Ammon's horn (tissue), 1 donor: ENCODE results near the gene FAM83E.
"Not testable (repeated sequence)": the region's sequence is repeated elsewhere in the genome, so short reads cannot be mapped to it uniquely, and the experiment has no call there.

Experiments used
- DNase-seq: peaks from one replicate; pipeline ENCODE4 v3.0.0-alpha.2; 2016; ENCODE audit warnings: low spot score

Gene FAM83E

DNA sequence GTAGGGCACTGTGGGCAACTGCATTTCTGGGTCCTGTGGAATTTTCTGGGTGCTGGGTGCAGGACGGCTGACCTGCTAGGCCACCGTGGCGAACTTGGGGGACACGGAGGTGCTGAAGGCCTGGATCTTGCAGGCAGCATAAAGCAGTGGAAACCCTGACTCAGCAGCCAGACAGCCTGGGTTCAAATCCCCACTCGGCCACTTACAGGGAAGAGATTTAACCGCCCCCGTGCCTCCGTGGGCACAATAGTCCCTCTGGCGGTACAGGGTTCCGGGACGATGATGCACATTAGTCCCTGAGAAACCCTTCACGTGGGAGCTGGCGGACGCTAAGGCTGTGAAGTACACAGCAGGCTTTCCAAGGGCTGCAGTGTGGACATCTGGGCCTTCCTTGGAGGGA, 3.0 kb downstream of the FAM83E start:
- no peak for DNase-seq

DNA sequence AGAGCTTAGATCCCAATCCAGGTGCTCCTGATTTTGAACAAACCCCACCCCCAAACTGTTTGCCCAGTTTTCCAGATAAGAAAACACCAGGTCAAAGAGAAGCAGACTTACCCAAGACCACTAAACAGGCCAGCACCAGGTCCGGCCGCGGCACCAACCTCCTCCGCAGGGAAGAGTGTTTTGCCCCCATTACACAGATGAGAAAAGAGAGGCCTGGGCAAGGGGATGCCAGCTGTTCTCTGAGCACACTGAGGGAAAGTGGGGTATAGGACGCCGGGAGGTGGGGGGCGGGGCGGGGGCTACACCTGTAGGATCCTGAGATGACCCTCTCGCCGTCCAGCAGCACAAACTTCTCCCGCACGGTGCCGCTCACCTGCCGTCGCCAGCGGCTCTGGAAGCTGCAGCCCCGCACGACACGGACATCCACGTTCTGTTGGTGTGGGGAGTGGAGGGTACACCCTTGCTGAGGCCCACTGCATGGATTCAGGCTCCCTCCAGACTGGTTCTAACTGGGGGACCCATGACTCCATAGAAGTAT, 5.2 kb downstream of the FAM83E start:
- DNase-seq = no peak

DNA sequence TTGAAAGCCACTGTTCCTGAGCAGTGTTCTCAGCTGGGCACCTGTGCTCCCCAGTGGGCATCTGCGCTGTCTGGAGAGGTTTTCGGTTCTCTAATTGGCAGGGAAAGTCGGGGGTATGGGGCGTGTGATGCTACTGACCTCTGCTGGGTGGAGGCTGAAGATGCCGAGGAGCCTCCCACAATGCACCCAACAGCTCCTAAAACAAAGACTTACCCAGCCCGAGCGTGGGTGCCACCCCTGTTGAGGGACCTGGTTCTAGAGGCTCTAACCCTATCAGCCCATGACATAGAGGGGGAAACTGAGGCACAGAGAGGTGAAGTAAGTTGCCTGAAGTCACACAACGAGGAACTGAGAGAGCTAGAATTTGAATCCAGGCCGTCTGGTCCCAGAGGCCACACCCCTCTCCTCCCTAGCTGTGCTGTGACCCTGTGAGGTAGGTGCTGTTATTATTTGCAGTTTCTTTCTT, 6.0 kb downstream of the FAM83E start:
- peak; percentile 74 for DNase-seq

DNA sequence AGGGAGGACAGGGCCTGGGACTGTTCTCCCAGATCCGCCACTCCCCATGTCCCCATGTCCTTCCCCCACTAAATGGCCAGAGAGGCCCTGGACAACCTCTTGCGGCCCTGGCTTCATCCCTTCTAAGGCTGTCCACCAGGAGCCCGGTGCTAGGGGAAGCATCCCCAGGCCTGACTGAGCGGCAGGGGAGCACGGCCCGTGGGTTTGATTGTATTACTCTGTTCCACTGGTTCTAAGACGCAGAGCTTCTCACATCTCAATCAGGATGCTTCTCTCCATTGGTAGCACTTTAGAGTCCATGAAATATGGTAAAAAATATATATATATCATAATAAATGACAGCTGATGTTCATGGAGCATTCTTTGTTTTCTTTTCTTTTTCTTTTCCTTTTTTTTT, 7.5 kb downstream of the FAM83E start:
- no peak for DNase-seq

DNA sequence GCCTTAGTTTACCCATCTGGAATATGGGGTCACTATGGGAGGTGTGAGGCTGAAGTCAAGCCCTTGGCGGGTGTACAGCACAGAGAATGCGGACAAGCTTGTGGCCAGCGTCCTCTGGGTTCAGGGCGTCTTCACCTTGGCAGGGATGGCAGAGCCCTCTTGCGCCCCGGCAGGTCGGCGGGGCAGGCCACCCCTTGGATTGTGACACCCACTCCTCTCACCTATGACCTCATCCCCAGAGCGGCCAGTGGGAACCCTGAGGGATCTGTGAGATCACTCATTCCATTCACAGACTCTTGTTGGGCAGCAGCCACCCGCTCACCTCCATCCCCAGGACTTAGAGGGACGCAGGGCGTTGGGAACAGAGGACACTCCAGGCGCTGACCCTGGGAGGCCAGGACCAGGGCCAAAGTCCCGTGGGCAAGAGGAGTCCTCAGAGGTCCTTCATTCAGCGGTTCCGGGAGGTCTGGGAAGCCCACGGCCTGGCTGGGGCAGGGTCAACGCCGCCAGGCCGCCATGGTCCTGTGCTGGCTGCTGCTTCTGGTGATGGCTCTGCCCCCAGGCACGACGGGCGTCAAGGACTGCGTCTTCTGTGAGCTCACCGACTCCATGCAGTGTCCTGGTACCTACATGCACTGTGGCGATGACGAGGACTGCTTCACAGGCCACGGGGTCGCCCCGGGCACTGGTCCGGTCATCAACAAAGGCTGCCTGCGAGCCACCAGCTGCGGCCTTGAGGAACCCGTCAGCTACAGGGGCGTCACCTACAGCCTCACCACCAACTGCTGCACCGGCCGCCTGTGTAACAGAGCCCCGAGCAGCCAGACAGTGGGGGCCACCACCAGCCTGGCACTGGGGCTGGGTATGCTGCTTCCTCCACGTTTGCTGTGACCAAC, 8.2 kb downstream of the FAM83E start, which contains the start of gene SPACA4:
TSS of gene SPACA4 (plus strand) at position 280 of the 896 bp plus-strand sequence. CDS start at position 517, 237 bp downstream.
- no peak for DNase-seq

- no peak for DNase-seq
These were observed 11.0 kb downstream of the FAM83E start for GRCh38 chr19:48603850-48604249.

DNA sequence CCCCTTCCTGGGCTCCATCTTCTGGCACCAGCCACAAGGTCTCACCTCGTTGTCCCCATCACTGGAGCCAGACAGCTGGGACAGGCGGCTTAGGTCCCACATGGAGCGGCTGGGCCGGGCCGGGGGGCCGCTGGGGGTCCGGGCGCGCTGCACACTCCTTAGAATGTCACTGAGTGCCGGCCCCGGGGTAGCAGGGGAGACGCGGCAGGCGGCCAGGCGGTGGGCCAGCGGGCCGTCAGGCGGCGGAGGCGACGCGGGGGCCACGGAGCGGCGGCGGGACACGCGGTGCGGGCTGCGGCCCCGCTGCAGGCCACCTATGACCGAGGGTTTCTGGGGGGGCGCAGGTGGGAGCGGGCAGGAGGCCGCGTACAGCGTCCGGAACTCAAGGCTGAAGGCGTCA, 11.4 kb downstream of the FAM83E start:
- DNase-seq = no peak

GRCh38 chr19:48603001-48603400, 11.9 kb downstream of the FAM83E start:
- no peak for DNase-seq

- DNase-seq = no peak
These were observed 14.0 kb downstream of the FAM83E start for GRCh38 chr19:48600679-48601417.

DNA sequence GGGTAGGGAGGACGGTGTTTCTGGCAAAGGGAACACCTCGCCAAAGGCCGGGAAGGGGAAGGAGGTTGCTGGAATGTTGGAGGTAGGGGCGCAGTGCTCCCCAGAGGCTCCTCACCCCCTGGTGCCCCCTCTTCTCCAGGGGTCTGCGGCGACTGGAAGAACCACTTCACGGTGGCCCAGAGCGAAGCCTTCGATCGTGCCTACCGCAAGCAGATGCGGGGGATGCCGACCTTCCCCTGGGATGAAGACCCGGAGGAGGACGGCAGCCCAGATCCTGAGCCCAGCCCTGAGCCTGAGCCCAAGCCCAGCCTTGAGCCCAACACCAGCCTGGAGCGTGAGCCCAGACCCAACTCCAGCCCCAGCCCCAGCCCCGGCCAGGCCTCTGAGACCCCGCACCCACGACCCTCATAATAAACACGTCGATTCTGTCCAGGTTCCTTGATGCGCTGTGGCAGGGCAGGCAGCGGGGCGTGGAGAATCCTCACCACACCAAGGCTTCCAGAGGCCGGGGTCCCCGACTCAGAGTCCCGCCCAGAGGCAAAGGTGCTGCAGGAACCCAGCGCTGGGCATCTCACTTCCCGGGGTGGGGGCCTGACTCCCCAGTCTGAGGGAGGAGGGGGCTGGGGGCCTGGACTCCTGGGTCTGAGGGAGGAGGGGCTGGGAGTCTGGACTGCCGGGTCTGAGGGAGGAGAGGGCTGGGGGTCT, 15.7 kb downstream of the FAM83E start:
- DNase-seq = no peak

DNA sequence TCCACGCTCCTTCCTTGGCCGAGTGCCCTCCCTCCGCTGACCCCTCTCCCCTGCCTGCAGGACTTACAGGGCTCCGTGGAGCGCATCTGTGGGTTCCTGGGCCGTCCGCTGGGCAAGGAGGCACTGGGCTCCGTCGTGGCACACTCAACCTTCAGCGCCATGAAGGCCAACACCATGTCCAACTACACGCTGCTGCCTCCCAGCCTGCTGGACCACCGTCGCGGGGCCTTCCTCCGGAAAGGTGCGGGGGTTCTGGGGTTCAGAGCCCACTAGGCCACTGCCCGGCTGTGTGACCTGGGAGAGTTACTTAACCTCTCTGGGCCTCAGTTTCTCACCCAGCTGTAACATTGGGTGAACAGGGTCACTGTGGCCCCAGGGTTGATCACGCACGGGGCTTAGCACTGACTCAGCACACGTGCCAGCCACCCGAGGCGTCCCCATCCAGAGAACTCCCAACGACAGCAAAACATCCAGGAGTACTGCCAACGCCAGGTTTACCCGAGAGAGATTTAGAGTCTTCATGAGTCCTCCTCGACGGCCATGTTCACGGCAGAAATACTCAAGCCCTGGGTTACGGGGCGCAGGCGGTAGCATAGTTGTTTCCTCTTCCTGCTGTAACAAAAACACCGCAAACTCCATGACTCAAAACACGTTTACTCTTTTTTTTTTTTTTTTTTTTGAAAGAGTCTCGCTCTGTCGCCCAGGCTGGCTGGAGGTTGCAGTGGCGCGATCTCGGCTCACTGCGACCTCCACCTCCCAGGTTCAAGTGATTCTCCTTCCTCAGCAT, 18.0 kb downstream of the FAM83E start:
- DNase-seq = no peak

GRCh38 chr19:48596237-48596636, 18.6 kb downstream of the FAM83E start:
- DNase-seq = no peak

- no peak for DNase-seq
These were observed 19.0 kb downstream of the FAM83E start for GRCh38 chr19:48595833-48596232.

DNA sequence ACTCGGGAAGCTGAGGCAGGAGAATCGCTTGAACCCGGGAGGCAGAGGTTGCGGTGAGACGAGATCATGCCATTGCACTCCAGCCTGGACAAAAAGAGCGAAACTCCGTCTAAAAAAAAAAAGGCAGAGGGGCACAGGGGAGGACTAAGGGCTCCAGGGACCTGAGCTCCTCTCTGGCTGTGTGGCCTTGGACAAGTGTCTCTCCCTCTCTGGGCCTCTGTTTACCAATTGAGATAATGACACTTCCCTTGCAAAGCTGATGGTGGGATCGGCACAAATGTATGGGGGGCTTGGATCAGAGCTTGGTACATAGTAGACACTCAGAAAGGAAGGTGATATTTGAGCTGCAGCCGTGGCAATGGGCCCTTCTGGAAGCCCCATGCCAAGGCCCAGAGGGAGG, 19.7 kb downstream of the FAM83E start:
- DNase-seq = no peak

DNA sequence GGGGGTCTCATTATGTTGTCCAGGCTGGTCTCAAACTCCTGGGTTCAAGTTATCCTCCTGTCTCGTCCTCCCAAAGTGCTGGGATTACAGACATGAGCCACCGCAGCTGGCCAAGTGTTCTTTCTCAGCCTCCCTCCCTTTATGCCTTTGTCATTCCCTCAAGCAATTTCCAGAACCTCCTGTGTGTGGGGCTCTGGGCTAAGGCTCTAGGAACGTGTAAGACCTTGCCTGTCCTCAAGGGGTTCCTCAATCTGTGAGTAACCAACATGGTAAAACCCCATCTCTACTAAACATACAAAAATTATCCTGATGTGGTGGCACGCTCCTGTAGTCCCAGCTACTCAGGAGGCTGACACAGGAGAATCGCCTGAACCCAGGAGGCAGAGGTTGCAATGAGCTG, 23.9 kb downstream of the FAM83E start:
- no peak for DNase-seq

GRCh38 chr19:48588670-48589401, 26.0 kb downstream of the FAM83E start:
- peak; percentile 90 for DNase-seq

DNA sequence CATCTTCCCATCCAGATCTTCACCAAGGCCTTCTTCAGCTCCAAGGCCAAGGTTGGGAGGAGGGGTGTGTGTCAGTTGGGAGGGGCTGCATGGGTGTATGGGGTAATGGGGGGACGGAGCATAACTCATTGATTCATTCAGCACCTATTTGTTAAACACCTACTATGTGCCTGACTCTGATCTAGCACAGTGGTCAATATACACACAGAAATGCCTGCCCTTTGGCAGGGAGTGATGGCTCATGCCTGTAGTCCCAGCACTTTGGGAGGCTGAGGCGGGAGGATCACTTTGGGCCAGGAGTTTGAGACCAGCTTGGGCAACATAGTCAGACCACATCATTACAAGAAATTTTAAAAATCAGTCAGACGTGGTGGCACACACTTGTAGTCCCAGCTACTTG, 27.5 kb downstream of the FAM83E start:
- no peak for DNase-seq

DNA sequence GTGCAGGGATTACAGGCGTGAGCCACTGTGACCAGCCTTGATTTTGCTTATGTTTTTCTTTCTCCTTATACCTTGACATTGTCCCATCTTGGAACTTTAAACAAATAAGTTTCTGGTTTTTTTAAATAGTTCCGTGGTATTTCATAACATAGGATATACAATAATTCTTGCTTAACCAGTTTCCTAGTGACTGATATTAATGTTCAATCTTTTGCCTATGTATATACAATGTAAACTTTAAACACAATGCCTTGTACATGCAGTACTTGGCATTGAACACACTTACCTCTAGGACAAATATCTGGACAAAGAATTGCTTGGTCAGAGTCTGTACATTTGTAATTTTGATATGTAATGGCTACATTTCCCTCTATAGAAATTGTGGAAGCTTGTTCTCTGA, 32.7 kb downstream of the FAM83E start:
- no peak for DNase-seq

- no peak for DNase-seq
These were observed 36.0 kb downstream of the FAM83E start for GRCh38 chr19:48578891-48579290.

GRCh38 chr19:48577908-48578307, 37.0 kb downstream of the FAM83E start:
- not testable (repeated sequence) for DNase-seq
